ENCODE results near the gene KAZN.

DNA sequence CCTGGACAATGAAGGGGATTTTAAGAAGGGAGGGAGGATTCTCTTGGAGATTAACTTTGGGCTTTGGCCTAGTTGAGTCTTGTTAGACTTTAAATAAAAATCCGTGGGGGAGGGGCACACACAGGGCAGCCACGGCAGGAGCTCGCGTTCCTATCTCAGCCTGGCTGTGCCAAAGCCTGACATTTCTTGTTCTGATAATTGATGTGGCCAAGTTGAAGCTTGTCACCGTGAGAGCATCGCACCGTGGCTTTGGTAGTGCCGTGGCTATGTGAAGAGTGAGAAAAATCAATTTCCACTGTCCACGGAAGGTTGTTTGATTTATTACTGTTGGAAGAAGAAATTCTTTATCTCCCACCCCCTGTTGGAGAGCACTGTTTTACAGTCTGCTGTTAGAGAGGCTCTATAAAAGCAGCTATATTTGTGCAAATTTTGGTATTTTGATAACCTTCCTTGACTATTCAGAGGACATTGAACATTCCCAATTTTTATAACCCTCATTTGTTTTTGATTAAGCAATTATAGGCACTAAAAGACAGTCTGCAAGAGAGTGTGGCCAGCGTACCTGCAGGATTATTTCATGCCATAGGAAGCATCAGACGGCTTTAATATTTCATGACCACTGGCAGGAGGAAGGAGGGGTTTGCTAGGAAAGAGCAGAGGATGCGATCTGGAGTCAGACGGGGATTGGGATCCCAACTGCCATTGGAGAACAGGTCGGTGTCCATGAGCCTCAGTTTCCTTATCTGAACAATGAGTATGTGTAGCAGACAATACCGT lies 160.7 kb downstream of the KAZN start:
- TF ChIP-seq EZH2 (IDR thresholded peaks at IDR 0.05; ENCODE audit: low read depth, low read length, severe bottlenecking) (no peak), SIN3A (conservative IDR thresholded peaks at IDR 0.05 in 1 of 2, IDR thresholded peaks at IDR 0.05 in 1 of 2; ENCODE audit: low read depth in 1 of 2, low read length in 2 of 2) (no peak), POLR2A (IDR thresholded peaks at IDR 0.05; ENCODE audit: control extremely low read depth in 1 of 2, low read depth in 2 of 2, low read length in 2 of 2) (no peak), HDAC2 (IDR thresholded peaks at IDR 0.05; ENCODE audit: borderline replicate concordance in 1 of 2, low read depth in 2 of 2, low read length in 2 of 2) (no peak), YY1 (IDR thresholded peaks at IDR 0.05; ENCODE audit: low read depth, low read length) (no peak), SP4 (IDR thresholded peaks at IDR 0.05; ENCODE audit: low read length) (no peak)
- TF ChIP-seq, protein P1, sequence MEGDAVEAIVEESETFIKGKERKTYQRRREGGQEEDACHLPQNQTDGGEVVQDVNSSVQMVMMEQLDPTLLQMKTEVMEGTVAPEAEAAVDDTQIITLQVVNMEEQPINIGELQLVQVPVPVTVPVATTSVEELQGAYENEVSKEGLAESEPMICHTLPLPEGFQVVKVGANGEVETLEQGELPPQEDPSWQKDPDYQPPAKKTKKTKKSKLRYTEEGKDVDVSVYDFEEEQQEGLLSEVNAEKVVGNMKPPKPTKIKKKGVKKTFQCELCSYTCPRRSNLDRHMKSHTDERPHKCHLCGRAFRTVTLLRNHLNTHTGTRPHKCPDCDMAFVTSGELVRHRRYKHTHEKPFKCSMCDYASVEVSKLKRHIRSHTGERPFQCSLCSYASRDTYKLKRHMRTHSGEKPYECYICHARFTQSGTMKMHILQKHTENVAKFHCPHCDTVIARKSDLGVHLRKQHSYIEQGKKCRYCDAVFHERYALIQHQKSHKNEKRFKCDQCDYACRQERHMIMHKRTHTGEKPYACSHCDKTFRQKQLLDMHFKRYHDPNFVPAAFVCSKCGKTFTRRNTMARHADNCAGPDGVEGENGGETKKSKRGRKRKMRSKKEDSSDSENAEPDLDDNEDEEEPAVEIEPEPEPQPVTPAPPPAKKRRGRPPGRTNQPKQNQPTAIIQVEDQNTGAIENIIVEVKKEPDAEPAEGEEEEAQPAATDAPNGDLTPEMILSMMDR (IDR thresholded peaks at IDR 0.05; ENCODE audit: control extremely low read depth in 1 of 3, insufficient read depth in 1 of 3, low read depth in 1 of 3, low read length in 3 of 3) = no peak
